Raji (cell line): ENCODE data around the gene ZNRF1.

Source experiments
- POLR2A ChIP-seq: IDR thresholded peaks from 2 replicates; pipeline ENCODE4 v1.6.1; 2011; ENCODE audit warnings: low read depth, low read length, control low read depth; ENCODE audit not compliant: insufficient read depth

The ZNRF1 gene

DNA sequence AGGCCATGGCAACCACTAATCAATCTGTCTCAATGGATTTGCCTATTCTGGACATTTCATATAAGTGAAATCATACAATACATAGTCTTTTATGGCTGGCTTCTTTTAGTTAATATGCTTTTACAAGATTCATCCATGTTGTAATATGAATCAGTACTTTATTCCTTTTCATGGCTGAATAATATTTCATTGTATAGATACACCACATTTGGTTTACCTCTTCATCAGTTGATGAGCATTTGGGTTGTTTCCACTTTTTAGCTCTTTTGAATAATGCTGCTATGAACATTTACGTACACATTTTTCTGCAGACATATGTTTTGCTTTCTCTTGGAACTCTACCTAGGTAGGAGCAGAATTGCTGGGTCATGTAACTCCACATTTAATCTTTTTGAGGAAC, 2.8 kb upstream of the ZNRF1 start:
- no peak for TF ChIP-seq POLR2A

DNA sequence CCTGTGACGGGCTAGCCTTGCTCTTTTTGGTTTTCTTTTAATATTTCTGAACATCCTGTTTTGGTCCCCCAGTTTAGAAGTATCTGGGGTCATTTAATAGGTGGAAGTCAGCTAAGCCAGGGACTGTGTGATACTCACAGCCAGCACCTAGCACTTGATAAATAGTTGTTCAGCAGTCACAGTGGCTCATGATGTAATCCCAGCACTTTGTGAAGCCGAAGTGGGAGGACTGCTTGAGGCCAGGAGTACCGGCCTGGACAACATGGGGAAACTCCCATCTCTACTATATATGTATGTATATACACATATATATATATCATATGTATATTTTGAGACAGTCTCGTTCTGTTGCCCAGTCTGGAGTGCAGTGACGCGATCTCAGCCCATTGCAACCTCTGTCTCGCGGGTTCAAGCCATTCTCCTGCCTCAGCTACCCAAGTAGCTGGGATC, 1.8 kb upstream of the ZNRF1 start:
- TF ChIP-seq POLR2A, result no peak

DNA sequence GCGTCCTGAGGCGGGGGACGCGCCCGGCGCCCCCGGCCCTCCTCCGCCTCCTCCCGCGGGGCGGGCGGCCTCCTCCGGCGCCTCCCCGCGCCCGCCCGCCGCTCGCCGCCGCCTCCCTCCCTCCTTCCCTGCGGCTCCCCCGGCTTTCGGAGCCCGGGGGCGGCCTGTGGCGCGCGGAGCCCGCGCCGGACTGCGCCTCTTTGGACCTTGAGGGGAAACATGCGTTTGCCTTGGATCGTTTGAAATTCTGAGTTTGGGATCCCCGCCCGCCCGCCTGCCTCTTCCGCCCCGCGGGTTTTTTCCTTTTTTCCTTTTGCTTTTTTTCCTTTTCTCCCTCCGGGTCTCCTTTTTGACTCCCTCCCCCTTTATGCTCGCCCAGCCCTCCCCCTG, 390 bp downstream of the ZNRF1 start:
- TF ChIP-seq POLR2A, result no peak

GRCh38 chr16:74999609-75000480, 1.0 kb downstream of the ZNRF1 start:
- TF ChIP-seq POLR2A, result no peak

DNA sequence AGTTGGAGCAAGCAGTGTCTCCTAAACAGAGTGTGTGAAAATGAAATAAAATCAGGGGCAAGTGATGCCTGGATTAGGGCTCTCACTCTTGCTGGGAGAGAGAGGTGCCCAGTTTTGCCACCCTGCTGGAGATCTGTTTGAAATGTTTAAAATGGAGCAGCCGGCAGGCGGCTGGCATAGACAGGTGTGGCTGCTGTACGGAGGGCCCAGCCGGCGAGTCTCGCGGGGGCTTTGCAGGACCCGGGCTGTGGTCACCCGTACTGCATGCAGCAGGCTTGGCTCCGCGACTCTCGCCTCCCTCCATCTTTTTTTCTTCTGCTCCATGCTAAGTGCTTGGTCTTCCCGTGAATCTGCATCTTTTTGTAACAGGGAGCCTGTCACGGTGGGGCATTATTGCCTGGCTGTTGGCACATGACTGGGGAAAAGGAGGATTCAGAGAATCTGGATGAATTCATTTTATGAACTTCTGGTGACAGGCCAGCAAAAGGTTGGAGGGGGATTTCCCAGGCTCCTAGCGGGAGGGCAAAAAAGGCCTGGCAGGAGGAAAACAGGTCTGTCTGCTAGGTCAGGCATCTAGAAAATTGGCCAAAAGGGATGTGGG, 1.8 kb downstream of the ZNRF1 start:
- no peak for TF ChIP-seq POLR2A

DNA sequence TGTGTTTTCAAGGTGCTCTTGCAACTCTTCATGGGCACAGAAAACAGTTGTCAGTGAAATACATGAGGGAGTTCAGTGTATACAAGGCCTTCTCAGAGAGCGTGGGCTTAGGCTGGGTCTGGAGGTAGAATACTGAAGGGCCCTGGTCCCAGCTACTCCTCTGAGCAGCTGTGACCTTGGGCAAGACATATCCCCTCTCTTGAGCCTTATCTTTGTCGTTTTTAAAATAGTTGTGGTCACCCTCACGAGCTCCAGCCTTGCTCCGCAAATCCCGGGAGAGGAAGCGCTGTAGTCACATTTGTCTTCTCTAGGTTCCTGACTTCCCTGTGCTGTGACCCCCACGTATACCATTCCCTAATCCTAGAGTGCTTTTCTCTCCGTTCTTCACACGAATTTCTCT, 3.6 kb downstream of the ZNRF1 start:
- no peak for TF ChIP-seq POLR2A

- TF ChIP-seq POLR2A, result no peak
Measured at GRCh38 chr16:75003931-75004330, 5.1 kb downstream of the ZNRF1 start.

DNA sequence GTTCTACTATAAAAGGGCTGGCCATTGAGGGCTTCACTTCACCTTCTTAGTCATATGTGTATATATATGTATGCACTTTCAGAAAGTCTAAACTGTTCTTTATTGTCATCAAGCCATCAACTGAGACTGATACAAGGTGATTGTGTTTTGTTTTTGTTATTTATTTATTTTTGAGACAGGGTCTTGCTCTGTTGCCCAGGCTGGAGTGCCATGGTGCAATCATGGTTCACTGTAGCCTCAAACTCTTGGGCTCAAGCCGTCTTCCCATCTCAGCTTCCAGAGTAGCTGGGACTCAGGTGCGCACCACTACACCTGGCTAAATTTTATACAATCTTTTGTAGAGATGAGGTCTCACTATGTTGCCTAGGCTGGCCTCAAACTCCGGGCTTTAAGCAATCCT, 5.6 kb downstream of the ZNRF1 start:
- TF ChIP-seq POLR2A, result no peak

- TF ChIP-seq POLR2A, result no peak
Measured at GRCh38 chr16:75005697-75006096, 6.9 kb downstream of the ZNRF1 start.

GRCh38 chr16:75007443-75007842, 8.6 kb downstream of the ZNRF1 start:
- TF ChIP-seq POLR2A, result no peak

GRCh38 chr16:75010427-75010826, 11.6 kb downstream of the ZNRF1 start:
- TF ChIP-seq POLR2A, result no peak

DNA sequence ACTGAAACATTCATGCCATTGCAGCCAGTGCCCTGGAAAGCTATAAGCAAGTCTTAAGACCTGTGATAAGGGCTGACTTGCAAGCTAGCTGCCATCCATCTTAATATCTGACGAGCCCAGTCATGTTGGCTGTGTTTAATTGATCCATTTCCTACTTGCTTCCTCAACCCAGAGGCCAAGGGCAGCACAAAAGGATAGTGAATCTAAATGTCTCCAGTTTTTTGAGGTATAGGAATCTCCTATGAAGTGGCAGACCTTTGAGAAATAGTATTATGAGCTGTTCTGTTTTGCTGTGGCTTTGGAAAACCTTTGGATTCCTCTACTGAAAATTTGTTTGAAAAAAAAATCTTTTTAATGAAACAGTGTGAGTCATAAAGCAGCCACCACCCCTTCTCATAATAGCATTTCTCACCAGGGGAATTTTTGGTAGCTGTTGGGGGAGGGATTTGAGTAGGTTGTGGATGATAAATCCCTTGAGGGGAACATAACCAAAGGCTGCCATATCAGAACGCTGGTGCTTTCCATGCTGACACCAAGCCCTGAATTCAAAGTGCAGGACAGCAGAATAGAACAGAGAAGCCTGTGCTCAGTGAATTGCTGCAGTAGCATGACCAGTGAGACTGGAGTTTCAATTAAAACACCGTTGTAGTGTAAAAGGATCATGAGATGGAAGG, 12.9 kb downstream of the ZNRF1 start:
- TF ChIP-seq POLR2A, result no peak

DNA sequence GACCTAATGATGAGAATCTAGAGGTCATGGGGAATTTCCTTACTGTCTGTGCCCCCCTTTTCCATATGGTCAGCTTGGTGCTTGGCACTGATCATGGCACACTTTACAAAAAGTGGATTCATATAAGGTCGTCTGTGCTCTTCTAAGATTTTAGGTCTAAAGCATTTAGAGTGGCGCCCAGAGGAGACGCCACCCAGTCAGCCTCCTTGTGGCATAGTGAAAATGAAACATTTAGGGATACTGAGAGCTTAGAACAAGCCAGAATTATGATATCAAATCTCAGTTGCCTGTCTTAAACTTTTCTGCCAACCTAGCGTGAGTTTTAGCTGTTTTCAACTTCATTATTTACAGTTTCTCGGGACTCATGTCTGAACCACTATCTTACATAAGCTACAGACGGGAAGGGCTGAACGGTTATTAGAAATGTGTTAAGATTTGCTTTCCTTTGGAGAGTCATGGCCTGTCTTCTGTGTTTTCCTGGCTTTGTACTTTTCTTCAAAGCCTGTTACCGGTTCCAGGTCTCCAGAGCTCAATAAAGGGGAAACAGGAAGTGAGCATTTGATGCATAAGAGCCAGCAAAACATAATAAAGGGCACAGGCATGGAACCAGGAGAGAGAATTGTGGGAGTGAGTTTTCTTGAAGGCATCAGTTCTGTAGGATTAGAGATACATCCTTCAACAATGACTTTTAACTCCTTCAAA, 13.7 kb downstream of the ZNRF1 start:
- TF ChIP-seq POLR2A, result no peak

- TF ChIP-seq POLR2A, result no peak
Measured at GRCh38 chr16:75014318-75014717, 15.5 kb downstream of the ZNRF1 start.
